ENCODE measurements around the gene KLF13.

DNA sequence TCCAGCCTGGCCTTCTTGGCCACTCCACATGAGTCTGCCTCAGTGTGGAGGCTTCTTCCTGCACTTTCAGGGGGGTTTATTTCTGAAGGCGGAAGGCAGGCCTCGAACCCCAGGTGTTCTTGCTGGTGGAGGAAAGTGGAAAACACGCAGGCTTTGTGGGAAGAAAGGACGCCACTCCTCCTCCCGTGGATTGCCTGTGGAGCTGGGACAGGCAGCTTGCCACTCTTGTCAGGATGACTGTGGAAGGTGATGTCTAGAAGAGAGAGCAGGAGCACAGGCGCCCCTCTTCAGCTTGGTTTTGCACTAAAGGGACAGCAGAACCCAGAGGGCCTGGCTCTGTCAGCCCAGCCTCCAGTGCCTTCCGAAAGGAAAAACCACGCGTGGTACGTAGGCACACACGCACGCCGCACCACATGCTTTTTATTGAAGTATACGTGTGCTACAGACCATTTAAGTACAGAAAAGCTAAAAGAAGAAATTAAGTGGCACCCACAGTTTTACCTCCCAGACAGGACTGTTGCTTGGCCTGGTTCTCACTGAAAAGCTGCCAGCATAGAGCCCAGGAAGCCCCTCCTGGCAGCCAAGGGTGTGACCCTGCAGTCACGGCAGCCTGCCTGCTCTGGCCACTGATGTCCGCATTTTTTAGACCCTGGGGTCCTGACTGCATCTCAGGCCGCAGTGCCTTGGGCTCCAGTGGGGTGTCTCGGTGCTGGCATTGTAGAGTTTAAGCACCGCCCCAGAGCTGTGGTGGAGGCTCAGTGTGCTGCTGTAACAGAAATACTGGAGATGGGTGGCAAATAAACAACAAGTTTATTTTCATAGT is 21.6 kb downstream of the KLF13 start:
- TF ChIP-seq, protein P1, sequence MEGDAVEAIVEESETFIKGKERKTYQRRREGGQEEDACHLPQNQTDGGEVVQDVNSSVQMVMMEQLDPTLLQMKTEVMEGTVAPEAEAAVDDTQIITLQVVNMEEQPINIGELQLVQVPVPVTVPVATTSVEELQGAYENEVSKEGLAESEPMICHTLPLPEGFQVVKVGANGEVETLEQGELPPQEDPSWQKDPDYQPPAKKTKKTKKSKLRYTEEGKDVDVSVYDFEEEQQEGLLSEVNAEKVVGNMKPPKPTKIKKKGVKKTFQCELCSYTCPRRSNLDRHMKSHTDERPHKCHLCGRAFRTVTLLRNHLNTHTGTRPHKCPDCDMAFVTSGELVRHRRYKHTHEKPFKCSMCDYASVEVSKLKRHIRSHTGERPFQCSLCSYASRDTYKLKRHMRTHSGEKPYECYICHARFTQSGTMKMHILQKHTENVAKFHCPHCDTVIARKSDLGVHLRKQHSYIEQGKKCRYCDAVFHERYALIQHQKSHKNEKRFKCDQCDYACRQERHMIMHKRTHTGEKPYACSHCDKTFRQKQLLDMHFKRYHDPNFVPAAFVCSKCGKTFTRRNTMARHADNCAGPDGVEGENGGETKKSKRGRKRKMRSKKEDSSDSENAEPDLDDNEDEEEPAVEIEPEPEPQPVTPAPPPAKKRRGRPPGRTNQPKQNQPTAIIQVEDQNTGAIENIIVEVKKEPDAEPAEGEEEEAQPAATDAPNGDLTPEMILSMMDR (conservative IDR thresholded peaks at IDR 0.05): no peak
- no peak for TF ChIP-seq ZFX (IDR thresholded peaks at IDR 0.05)
